Body of pancreas (tissue), 4 donors: ENCODE results near the gene NPAS2.

Source experiments
- CTCF ChIP-seq, 7 experiments: fragments of 450-650 bp in 4 of 7; fragments of 200-600 bp in 3 of 7; sonication (generic) in 3 of 7; IDR thresholded peaks; one replicate each; pipeline ENCODE4 v1.5.1; 2016 to 2019; ENCODE audit warnings: antibody characterized with exemption in 7 of 7
- POLR2A ChIP-seq, 3 donors: fragments of 450-650 bp; IDR thresholded peaks; one replicate each; pipeline ENCODE4 v1.6.1; 2016; ENCODE audit warnings: antibody characterized with exemption in 3 of 3, mild to moderate bottlenecking in 2 of 3

DNA sequence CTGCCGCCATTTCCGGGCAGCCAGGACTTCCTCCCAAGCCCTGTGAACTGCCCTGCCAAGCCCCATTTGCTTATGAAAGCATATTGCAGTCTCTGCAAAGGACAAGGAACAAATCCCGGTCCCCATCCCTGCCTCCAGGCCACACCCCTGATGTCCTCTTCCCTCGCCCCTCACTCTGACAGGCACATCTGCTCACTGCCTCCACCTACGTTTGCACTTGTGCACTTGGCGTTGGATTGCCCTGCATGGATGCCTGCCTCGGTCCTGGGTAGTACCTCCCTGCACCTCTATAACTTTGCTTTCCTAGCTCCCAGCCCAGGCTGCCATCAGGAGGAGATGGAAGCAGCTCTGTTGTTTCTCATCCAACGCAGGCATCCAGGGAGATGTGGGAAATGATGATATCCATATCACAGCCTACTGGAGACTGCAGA is 162.5 kb downstream of the NPAS2 start:
- TF ChIP-seq CTCF (IDR thresholded peaks at IDR 0.05) (no peak), POLR2A (IDR thresholded peaks at IDR 0.05) (no peak)
